A549 (cell line): ENCODE measurements around the gene CAPN11. TPM values are rescaled to one million over a fixed set of nuclear protein-coding genes. Genes with fewer than 3 reads are reported as not detected.
"Not testable (repeated sequence)": the region's sequence is repeated elsewhere in the genome, so short reads cannot be mapped to it uniquely, and the experiment has no call there.

ENCODE experiments used
- ATAC-seq, 2 experiments: fragments of 200-7000 bp in 1 of 2; fragments of >200 bp in 1 of 2; cut with Nextera tagmentation in 1 of 2; cut with Tn5 transposase in 1 of 2; 3 replicates each; pipeline versions ENCODE4 v1.8.0 to v1.9.1; 2018 to 2020; ENCODE audit warnings: mild to moderate bottlenecking in 1 of 2, moderate library complexity in 1 of 2
- CTCF ChIA-PET: fragments of 300-600 bp; sonication (Branson Sonifier 250); formaldehyde crosslinking; extraction: SDS; loops from one replicate; lab custom pipeline; 2021; ENCODE audit warnings: antibody characterized with exemption, inconsistent platforms; lab: Yijun Ruan, JAX
- POLR2A ChIA-PET: fragments of 350-600 bp; formaldehyde crosslinking; extraction: SDS; loops from one replicate; lab custom pipeline; 2021; ENCODE audit warnings: antibody characterized with exemption, inconsistent platforms; lab: Yijun Ruan, JAX
- DNase-seq, 2 experiments: peaks; one replicate each; pipeline versions ENCODE4 v3.0.0 to v3.0.0-alpha.2; 2011 to 2016; ENCODE audit warnings: low read depth in 1 of 2, low spot score in 1 of 2
- FAIRE-seq: peaks from 2 replicates; lab custom pipeline; 2011; peaks lifted over from hg19 to GRCh38; lab: Jason Lieb, UNC
- H3K27ac ChIP-seq, 2 experiments: fragments of >200 bp; sonication (Bioruptor Twin); formaldehyde crosslinking; 3 replicates each; pipeline ENCODE4 v1.5.1; 2016 to 2017
- H3K4me1 ChIP-seq: fragments of >200 bp; sonication (Bioruptor Twin); formaldehyde crosslinking; 3 replicates; pipeline ENCODE4 v1.6.1; 2016
- H3K4me2 ChIP-seq: fragments of >200 bp; sonication (Bioruptor Twin); formaldehyde crosslinking; 3 replicates; pipeline ENCODE4 v1.6.1; 2016
- H3K4me3 ChIP-seq: fragments of >200 bp; sonication (Bioruptor Twin); formaldehyde crosslinking; 3 replicates; pipeline ENCODE4 v1.5.1; 2016
- H3K9me3 ChIP-seq: fragments of >200 bp; sonication (Bioruptor Twin); formaldehyde crosslinking; 3 replicates; pipeline ENCODE4 v1.6.1; 2016
- CBX8 ChIP-seq: fragments of 200-600 bp; sonication (generic); IDR thresholded peaks from 2 replicates; pipeline ENCODE4 v1.6.1; 2016
- CHD2 ChIP-seq: fragments of 150-350 bp; IDR thresholded peaks from 2 replicates; pipeline ENCODE4 v1.6.1; 2014; ENCODE audit warnings: low read length; ENCODE audit not compliant: partially characterized antibody
- EP300 ChIP-seq, 2 experiments: fragments of >200 bp; sonication (Bioruptor Twin); formaldehyde crosslinking; IDR thresholded peaks; 2 replicates in 1 of 2; 3 replicates in 1 of 2; pipeline ENCODE4 v1.6.1; 2016 to 2017
- FOSL2 ChIP-seq, 2 experiments: fragments of 450-650 bp in 1 of 2; fragments of >200 bp in 1 of 2; sonication (Bioruptor Twin) in 1 of 2; formaldehyde crosslinking; IDR thresholded peaks; 2 replicates each; pipeline versions ENCODE4 v1.5.0 to v1.6.1; 2016 to 2020; ENCODE audit warnings: mild to moderate bottlenecking in 1 of 2, moderate library complexity in 1 of 2
- FOXS1 ChIP-seq: fragments of 250-450 bp; sonication (Bioruptor Pico); IDR thresholded peaks from 2 replicates; pipeline ENCODE4 v1.5.0; 2020; ENCODE audit warnings: mild to moderate bottlenecking, moderate library complexity
- HOXA7 ChIP-seq: fragments of 250-450 bp; sonication (Bioruptor Pico); IDR thresholded peaks from 2 replicates; pipeline ENCODE4 v1.5.0; 2020; ENCODE audit warnings: mild to moderate bottlenecking, moderate library complexity
- HOXB13 ChIP-seq: fragments of 250-450 bp; sonication (Bioruptor Pico); IDR thresholded peaks from 2 replicates; pipeline ENCODE4 v1.5.0; 2020; ENCODE audit warnings: low read depth, mild to moderate bottlenecking, moderate library complexity
- JUN ChIP-seq, 2 experiments: fragments of >200 bp; sonication (Bioruptor Twin); formaldehyde crosslinking; IDR thresholded peaks; 2 replicates in 1 of 2; 3 replicates in 1 of 2; pipeline ENCODE4 v1.6.1; 2016 to 2017
- JUNB ChIP-seq: fragments of >200 bp; sonication (Bioruptor Twin); formaldehyde crosslinking; IDR thresholded peaks from 2 replicates; pipeline ENCODE4 v1.6.1; 2016
- KDM5A ChIP-seq: fragments of 200-600 bp; sonication (generic); IDR thresholded peaks from 2 replicates; pipeline ENCODE4 v1.6.1; 2016; ENCODE audit warnings: antibody characterized with exemption, mild to moderate bottlenecking
- MAFK ChIP-seq: fragments of 450-650 bp; IDR thresholded peaks from 2 replicates; pipeline ENCODE4 v1.6.1; 2014; ENCODE audit not compliant: partially characterized antibody
- NFE2L2 ChIP-seq: fragments of 150-350 bp; conservative IDR thresholded peaks from 2 replicates; pipeline ENCODE4 v1.6.1; 2014; ENCODE audit warnings: low read length
- NPAS2 ChIP-seq: fragments of 250-450 bp; sonication (Bioruptor Pico); IDR thresholded peaks from 2 replicates; pipeline ENCODE4 v1.8.0; 2022; ENCODE audit warnings: mild to moderate bottlenecking, moderate library complexity, borderline replicate concordance
- PHF8 ChIP-seq: fragments of 200-600 bp; sonication (generic); IDR thresholded peaks from 2 replicates; pipeline ENCODE4 v1.6.1; 2016; ENCODE audit warnings: low read depth, mild to moderate bottlenecking, antibody characterized with exemption, moderate library complexity, borderline replicate concordance
- POLR2AphosphoS2 ChIP-seq: conservative IDR thresholded peaks from 2 replicates; pipeline ENCODE4 v1.6.1; 2012; ENCODE audit warnings: low read length, improper control_type of control experiment, inconsistent platforms
- RFX5 ChIP-seq: fragments of 450-650 bp; IDR thresholded peaks from 2 replicates; pipeline ENCODE4 v1.7.1; 2014; ENCODE audit warnings: antibody characterized with exemption, mild to moderate bottlenecking, moderate library complexity
- ZFP36 ChIP-seq: fragments of 450-650 bp; IDR thresholded peaks from 2 replicates; pipeline ENCODE4 v1.6.1; 2014; ENCODE audit warnings: borderline replicate concordance; ENCODE audit not compliant: partially characterized antibody
- ZNF302 ChIP-seq: fragments of 250-450 bp; sonication (Bioruptor Pico); IDR thresholded peaks from 2 replicates; pipeline ENCODE4 v1.9.0; 2021; ENCODE audit warnings: inconsistent platforms, mild to moderate bottlenecking, moderate library complexity
- WGBS: methylation state at CpG from one replicate; pipeline ENCODE4 v1.1.6; 2017; ENCODE audit errors: missing lambda C conversion rate; 5-methylcytosine and 5-hydroxymethylcytosine counted together
- polyA plus RNA-seq, 4 experiments: library from polyadenylated mRNA; depleted of rRNA in 3 of 4; stranded (reverse); fragments of >200 nt; fragmentation: RNase III in 1 of 4; extraction: RNeasy Plus Mini Kit Qiagen cat#74134 plus additional on column Dnase treatment in 1 of 4; gene quantifications; 2 replicates in 3 of 4; 3 replicates in 1 of 4; pipeline ENCODE4 v1.2.3, GENCODE V29; 2011 to 2017

The CAPN11 gene
- polyA plus RNA-seq, 2 of the 4 experiments (the other 2 are of a cell fraction), result 0.10 TPM; not detected in 1

DNA sequence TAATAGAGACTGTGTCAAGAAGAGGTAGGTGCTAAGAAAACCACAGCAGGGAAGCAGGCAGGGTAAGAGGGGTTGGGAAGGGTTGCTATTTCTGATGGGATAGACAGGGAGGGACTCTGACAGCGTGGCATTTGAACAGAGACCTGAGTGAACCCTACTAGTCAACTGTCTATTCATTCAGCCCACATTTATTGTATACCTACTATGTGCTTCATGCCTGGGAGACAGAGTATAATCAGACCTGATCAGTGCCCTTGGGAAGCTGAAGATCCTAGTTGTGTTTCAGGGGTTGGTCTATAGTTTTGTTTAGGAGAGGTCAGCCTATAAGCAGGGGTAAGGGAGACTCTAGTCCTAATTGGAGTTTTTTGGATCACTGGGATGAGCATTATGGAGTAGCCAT lies 14.9 kb upstream of the CAPN11 start (continued):
- TF ChIP-seq HOXB13 (CRISPR knock-in tag) (no peak), NPAS2 (CRISPR knock-in tag) (no peak), HOXA7 (CRISPR knock-in tag) (no peak), CHD2 (no peak)

DNA sequence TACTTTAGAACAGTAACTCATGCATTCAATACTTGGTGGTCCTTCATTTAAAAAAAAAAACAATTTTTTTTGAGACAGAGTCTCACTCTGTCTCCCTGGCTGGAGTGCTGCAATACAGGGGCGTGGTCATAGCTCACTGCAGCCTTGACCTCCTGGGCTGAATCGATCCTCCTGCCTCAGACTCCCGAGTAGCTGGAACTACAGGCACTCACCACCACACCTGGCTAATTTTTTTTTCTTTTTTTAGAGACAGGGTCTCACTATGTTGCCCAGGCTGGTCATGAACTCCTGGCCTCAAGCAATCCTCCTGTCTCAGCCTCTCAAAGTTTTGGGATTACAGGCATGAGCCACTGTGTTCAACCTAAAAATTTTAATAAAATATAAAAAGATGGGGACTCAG lies 14.1 kb upstream of the CAPN11 start:
- FAIRE-seq, H3K9me3 ChIP-seq, H3K4me3 ChIP-seq, ATAC-seq, H3K4me1 ChIP-seq, H3K27ac ChIP-seq, DNase-seq, H3K4me2 ChIP-seq: not testable (repeated sequence)
- CTCF ChIA-PET, result interaction anchor here (1.0 kb wide), 1 partner anchor 28 kb away, joined by 3 read pairs; no protein-coding TSS in a partner anchor
- WGBS, result 86% methylated on average over 3 of the region's 3 CpGs
- POLR2A ChIA-PET, result interaction anchor here (0.6 kb wide), 1 partner anchor 86 kb away, joined by 3 read pairs; no protein-coding TSS in a partner anchor

DNA sequence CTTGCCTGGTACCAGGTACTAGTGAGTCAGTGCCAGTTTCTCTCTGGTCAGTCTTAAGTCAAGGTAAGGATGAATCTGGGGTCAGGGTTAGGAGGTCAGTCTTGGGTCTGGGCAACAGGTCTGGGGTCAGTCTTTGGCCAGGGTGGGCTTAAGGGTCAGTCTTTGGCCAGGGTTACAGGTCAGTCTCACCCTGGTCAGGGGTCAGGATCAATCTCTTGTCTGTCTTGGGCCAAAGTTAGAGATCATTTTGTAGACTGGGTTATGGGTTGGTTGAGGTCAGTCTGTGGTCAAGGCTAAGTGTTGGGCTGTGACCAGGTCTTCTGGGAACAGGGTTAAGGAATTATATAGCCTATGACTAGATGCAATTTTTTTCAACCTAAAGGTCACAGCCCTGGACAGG lies 12.8 kb upstream of the CAPN11 start:
- ChIA-PET POLR2A (no interaction called here), CTCF (no interaction called here)

DNA sequence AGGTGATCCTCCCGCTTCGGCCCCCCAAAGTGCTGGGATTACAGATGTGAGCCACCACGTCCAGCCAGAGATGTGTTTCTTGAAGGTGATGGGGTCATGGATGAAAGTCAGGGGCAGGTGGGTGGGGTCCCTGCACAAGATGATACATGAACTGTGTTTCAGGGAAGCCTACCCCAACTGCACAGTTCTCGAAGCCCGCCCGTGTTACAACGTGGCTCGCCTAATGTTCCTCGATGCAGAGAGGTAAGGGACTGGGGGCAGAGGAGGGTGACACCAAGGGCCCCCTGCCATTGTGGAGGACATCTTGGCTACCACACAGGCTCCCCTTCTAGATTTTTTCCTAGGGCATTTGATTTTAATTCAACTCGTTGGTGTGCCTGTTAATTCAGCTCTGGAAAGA lies 11.9 kb upstream of the CAPN11 start:
- WGBS, result 80% methylated on average over 10 of the region's 10 CpGs
- Histone ChIP-seq H3K4me2 (no peak overlapping the region), H3K27ac (no peak overlapping the region), H3K4me3 (no peak overlapping the region), H3K4me1 (no peaks in the 10 kb centered on the region), H3K9me3 (no peaks in the 10 kb centered on the region)
- TF ChIP-seq RFX5 (no peak), CHD2 (no peak), JUNB (no peak), KDM5A (no peak), MAFK (no peak), ZNF302 (CRISPR knock-in tag) (no peak), ZFP36 (no peak), EP300 (IDR thresholded peaks at IDR 0.05) (no peak), CBX8 (no peak), PHF8 (no peak), FOSL2 (IDR thresholded peaks at IDR 0.05) (no peak), FOSL2 (CRISPR knock-in tag; IDR thresholded peaks at IDR 0.05) (no peak)
- FAIRE-seq (no peak), ATAC-seq (no peak), DNase-seq (no peak)
- CTCF ChIA-PET, result interaction anchor here (1.2 kb wide), 1 partner anchor 51 kb away, joined by 3 read pairs; no protein-coding TSS in a partner anchor
- POLR2A ChIA-PET, result no interaction called here

More for the DNA sequence above, 12.8 kb upstream of the CAPN11 start:
- H3K4me3 ChIP-seq, result no peak overlapping the region
- DNase-seq (no peak), FAIRE-seq (no peak), ATAC-seq (no peak)
- no peaks in the 10 kb centered on the region for H3K4me1 ChIP-seq
- TF ChIP-seq JUNB (no peak), POLR2AphosphoS2 (no peak), FOXS1 (CRISPR knock-in tag) (no peak)
- H3K9me3 ChIP-seq, result no peaks in the 10 kb centered on the region
- H3K4me2 ChIP-seq, result no peak overlapping the region
- no peak overlapping the region for H3K27ac ChIP-seq

DNA sequence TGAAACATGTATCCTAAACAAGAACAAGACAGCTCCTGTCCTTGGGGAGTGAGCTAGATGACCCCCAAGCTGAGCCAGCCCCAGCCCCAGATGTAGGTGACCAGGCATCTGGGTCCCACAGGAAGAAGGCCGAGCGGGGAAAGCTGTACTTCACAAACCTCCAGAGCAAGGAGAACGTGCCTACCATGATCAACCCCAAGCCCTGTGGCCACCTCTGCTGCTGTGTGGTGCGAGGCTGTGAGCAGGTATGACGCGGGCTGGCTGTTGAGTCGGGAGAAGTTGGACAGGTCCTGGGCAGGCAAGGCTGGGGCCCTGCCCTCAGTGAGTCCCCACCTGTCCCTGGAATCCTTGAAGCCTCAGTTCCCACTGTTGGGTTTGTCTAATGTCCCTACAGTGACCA lies 11.4 kb upstream of the CAPN11 start:
- DNase-seq, result no peak
- POLR2A ChIA-PET, result no interaction called here
- no peak for ATAC-seq
- no peak for TF ChIP-seq JUN (IDR thresholded peaks at IDR 0.05)
- no peak for TF ChIP-seq NFE2L2
- no peak for TF ChIP-seq CHD2
- Histone ChIP-seq H3K4me1 (no peaks in the 10 kb centered on the region), H3K4me3 (no peak overlapping the region), H3K27ac (no peak overlapping the region), H3K4me2 (no peak overlapping the region), H3K9me3 (no peaks in the 10 kb centered on the region)
- CTCF ChIA-PET, result interaction anchor here (1.2 kb wide), 1 partner anchor 51 kb away, joined by 3 read pairs; no protein-coding TSS in a partner anchor
- FAIRE-seq, result no peak
- WGBS, result 94% methylated on average over 4 of the region's 7 CpGs
